Measurements from ENCODE around the gene FBXL7.

Gene FBXL7

GRCh38 chr5:15904899-15905830 is 405.2 kb downstream of the FBXL7 start:
- no peak for DNase-seq

- no peak for DNase-seq
These were observed 414.7 kb downstream of the FBXL7 start for GRCh38 chr5:15914638-15915037.

GRCh38 chr5:15926586-15926985 is 426.6 kb downstream of the FBXL7 start:
- no peak for DNase-seq

- no peak for DNase-seq
These were observed 427.9 kb downstream of the FBXL7 start for GRCh38 chr5:15927710-15928380.

GRCh38 chr5:15929611-15930263 is 429.8 kb downstream of the FBXL7 start:
- DNase-seq = no peak

GRCh38 chr5:15932066-15932465 is 432.1 kb downstream of the FBXL7 start:
- no peak for DNase-seq

GRCh38 chr5:15933259-15934207 is 433.6 kb downstream of the FBXL7 start:
- DNase-seq = peak; percentile 22

- no peak for DNase-seq
These were observed 436.7 kb downstream of the FBXL7 start for GRCh38 chr5:15936505-15937245.

- no peak for DNase-seq
These were observed 437.7 kb downstream of the FBXL7 start for GRCh38 chr5:15937708-15938107.

GRCh38 chr5:15938186-15938585 is 438.2 kb downstream of the FBXL7 start:
- no peak for DNase-seq

GRCh38 chr5:15938961-15939360 is 439.0 kb downstream of the FBXL7 start:
- DNase-seq = peak; percentile 27

- no peak for DNase-seq
These were observed 440.9 kb downstream of the FBXL7 start for GRCh38 chr5:15940905-15941304.

- no peak for DNase-seq
These were observed 443.5 kb downstream of the FBXL7 start for GRCh38 chr5:15943487-15943886.

GRCh38 chr5:15946026-15946425 is 446.0 kb downstream of the FBXL7 start:
- no peak for DNase-seq

- no peak for DNase-seq
These were observed 448.2 kb downstream of the FBXL7 start for GRCh38 chr5:15948190-15948589.

GRCh38 chr5:15951126-15951525 is 451.1 kb downstream of the FBXL7 start:
- no peak for DNase-seq

GRCh38 chr5:15951550-15951949 is 451.6 kb downstream of the FBXL7 start:
- no peak for DNase-seq

- no peak for DNase-seq
These were observed 456.6 kb downstream of the FBXL7 start for GRCh38 chr5:15956622-15957021.

- DNase-seq = no peak
These were observed 457.1 kb downstream of the FBXL7 start for GRCh38 chr5:15957124-15957523.

GRCh38 chr5:15959370-15960164 is 459.6 kb downstream of the FBXL7 start:
- no peak for DNase-seq

Measured in kidney glomerular epithelial cell (primary cell).